GM21737 (cell line): ENCODE data around the gene VKORC1L1.
"Not testable (repeated sequence)": the region's sequence is repeated elsewhere in the genome, so short reads cannot be mapped to it uniquely, and the experiment has no call there.

Experiments
- ATAC-seq: cut with Tn5 transposase; IDR thresholded peaks from one replicate; pipeline ENCODE4 v1.9.1; 2021; ENCODE audit warnings: mild to moderate bottlenecking, moderate library complexity; ENCODE audit not compliant: unreplicated experiment

Gene VKORC1L1

GRCh38 chr7:65880242-65880641 is 7.4 kb downstream of the VKORC1L1 start:
- ATAC-seq = not testable (repeated sequence)

- ATAC-seq = not testable (repeated sequence)
Observed at GRCh38 chr7:65884983-65885382, 12.1 kb downstream of the VKORC1L1 start.

GRCh38 chr7:65885533-65885932 is 12.7 kb downstream of the VKORC1L1 start:
- not testable (repeated sequence) for ATAC-seq

GRCh38 chr7:65888434-65889156 is 15.7 kb downstream of the VKORC1L1 start:
- not testable (repeated sequence) for ATAC-seq

- not testable (repeated sequence) for ATAC-seq
Observed at GRCh38 chr7:65889722-65890121, 16.8 kb downstream of the VKORC1L1 start.

GRCh38 chr7:65892161-65892560 is 19.3 kb downstream of the VKORC1L1 start:
- ATAC-seq = no peak

GRCh38 chr7:65892835-65893234 is 20.0 kb downstream of the VKORC1L1 start:
- ATAC-seq = no peak

- ATAC-seq = no peak
Observed at GRCh38 chr7:65896279-65896870, 23.5 kb downstream of the VKORC1L1 start.

- not testable (repeated sequence) for ATAC-seq
Observed at GRCh38 chr7:65897289-65897688, 24.4 kb downstream of the VKORC1L1 start.

- ATAC-seq = not testable (repeated sequence)
Observed at GRCh38 chr7:65898677-65899447, 26.0 kb downstream of the VKORC1L1 start.

GRCh38 chr7:65902306-65902705 is 29.4 kb downstream of the VKORC1L1 start:
- ATAC-seq = no peak

- no peak for ATAC-seq
Observed at GRCh38 chr7:65907501-65908198, 34.8 kb downstream of the VKORC1L1 start.

- ATAC-seq = no peak
Observed at GRCh38 chr7:65910237-65910636, 37.4 kb downstream of the VKORC1L1 start.

GRCh38 chr7:65912237-65912636 is 39.4 kb downstream of the VKORC1L1 start:
- ATAC-seq = no peak

- no peak for ATAC-seq
Observed at GRCh38 chr7:65915921-65916657, 43.2 kb downstream of the VKORC1L1 start.

- ATAC-seq = no peak
Observed at GRCh38 chr7:65923316-65923715, 50.4 kb downstream of the VKORC1L1 start.

- no peak for ATAC-seq
Observed at GRCh38 chr7:65924193-65924592, 51.3 kb downstream of the VKORC1L1 start.

GRCh38 chr7:65925040-65925439 is 52.2 kb downstream of the VKORC1L1 start:
- no peak for ATAC-seq

- ATAC-seq = no peak
Observed at GRCh38 chr7:65926588-65926987, 53.7 kb downstream of the VKORC1L1 start.
